Activated CD8-positive, alpha-beta T cell treated with anti-CD3 and anti-CD28 coated beads for 36 hours (primary cell): ENCODE results near the gene GAP43. TPM values are rescaled to one million over a fixed set of nuclear protein-coding genes. Genes with fewer than 3 reads are reported as not detected.

ENCODE experiments used
- ATAC-seq: fragments of 200-7000 bp; cut with Tn5 transposase; one replicate; pipeline ENCODE4 v1.10.0; 2021; ENCODE audit warnings: mild to moderate bottlenecking, moderate library complexity
- CTCF ChIA-PET: fragments of 350-600 bp; sonication (Branson Sonifier 250); formaldehyde crosslinking; loops from one replicate; lab custom pipeline; 2021; ENCODE audit warnings: antibody characterized with exemption; lab: Charles Lee
- POLR2A ChIA-PET: fragments of 350-600 bp; sonication (Branson Sonifier 250); formaldehyde crosslinking; loops from one replicate; lab custom pipeline; 2021; ENCODE audit warnings: antibody characterized with exemption; lab: Charles Lee
- DNase-seq: peaks from one replicate; pipeline ENCODE4 v3.0.0-alpha.2; 2020
- H3K27ac Mint-ChIP-seq: one replicate; pipeline ENCODE4 v1.8.0; 2021; ENCODE audit warnings: mild to moderate bottlenecking, mixed read lengths
- H3K27me3 Mint-ChIP-seq: one replicate; pipeline ENCODE4 v1.8.0; 2021; ENCODE audit warnings: mixed read lengths
- H3K36me3 Mint-ChIP-seq: one replicate; pipeline ENCODE4 v1.8.0; 2021; ENCODE audit warnings: low read depth, mixed read lengths
- H3K4me1 Mint-ChIP-seq: one replicate; pipeline ENCODE4 v1.8.0; 2021; ENCODE audit warnings: low read depth, mixed read lengths
- H3K4me3 Mint-ChIP-seq: one replicate; pipeline ENCODE4 v1.8.0; 2021; ENCODE audit warnings: mild to moderate bottlenecking, moderate library complexity, mixed read lengths
- H3K9me3 Mint-ChIP-seq: one replicate; pipeline ENCODE4 v1.8.0; 2021; ENCODE audit warnings: mixed read lengths
- intact Hi-C: fragments of 100-400 bp; cut with micrococcal nuclease; formaldehyde crosslinking; loops from one replicate; pipeline ENCODE4 v1.10.0; 2022
- total RNA-seq, 2 experiments: library from RNA; stranded (reverse); gene quantifications; one replicate each; pipeline ENCODE4 v1.2.3, GENCODE V29; 2021
- TF ChIP-seq, protein P1 (sequence below): fragments of 200-600 bp; IDR thresholded peaks from one replicate; pipeline ENCODE4 v1.8.0; 2022; ENCODE audit warnings: antibody characterized with exemption, mild to moderate bottlenecking

GAP43 gene
- total RNA-seq, 2 experiments from 2014 or later: not detected

DNA sequence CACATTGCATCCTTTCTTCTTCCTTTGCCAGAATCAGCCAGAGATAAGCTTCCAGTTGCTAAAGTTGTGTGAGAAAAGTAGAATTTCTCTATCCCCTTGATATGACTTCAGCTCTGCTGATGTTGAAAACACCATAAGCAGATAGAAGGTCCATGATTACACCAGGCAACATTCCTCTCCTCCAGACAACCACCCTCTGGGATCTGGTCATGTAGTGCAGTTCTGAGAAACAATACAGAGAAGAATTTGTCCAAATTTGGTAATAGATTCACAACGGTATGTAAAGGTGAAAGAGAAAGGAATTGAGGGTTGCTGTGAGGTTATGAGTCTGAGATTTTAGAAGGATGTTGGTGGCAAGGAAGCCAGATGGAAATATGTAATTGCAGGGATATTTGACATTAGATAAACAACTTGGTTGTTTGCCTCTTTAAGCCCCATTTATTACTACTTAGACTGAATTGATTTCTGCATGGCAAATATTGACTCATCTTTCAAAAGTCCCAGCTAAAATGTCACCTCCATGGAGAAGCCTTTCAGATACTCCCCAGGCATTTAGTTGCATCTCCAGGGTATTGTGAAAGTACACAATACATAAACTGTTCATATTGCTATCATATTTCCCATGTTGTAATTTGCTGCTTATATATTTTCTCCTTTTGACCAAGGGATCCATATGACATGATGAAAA lies 134.9 kb downstream of the GAP43 start:
- intact Hi-C loops: no loop called here
- Mint-ChIP-seq H3K4me3 (no peak overlapping the region), H3K9me3 (no peaks in the 10 kb centered on the region), H3K27ac (no peak overlapping the region), H3K27me3 (peaks cover 12% of the 10 kb centered on the region), H3K36me3 (no peaks in the 10 kb centered on the region), H3K4me1 (no peaks in the 10 kb centered on the region)
- TF ChIP-seq, protein P1, sequence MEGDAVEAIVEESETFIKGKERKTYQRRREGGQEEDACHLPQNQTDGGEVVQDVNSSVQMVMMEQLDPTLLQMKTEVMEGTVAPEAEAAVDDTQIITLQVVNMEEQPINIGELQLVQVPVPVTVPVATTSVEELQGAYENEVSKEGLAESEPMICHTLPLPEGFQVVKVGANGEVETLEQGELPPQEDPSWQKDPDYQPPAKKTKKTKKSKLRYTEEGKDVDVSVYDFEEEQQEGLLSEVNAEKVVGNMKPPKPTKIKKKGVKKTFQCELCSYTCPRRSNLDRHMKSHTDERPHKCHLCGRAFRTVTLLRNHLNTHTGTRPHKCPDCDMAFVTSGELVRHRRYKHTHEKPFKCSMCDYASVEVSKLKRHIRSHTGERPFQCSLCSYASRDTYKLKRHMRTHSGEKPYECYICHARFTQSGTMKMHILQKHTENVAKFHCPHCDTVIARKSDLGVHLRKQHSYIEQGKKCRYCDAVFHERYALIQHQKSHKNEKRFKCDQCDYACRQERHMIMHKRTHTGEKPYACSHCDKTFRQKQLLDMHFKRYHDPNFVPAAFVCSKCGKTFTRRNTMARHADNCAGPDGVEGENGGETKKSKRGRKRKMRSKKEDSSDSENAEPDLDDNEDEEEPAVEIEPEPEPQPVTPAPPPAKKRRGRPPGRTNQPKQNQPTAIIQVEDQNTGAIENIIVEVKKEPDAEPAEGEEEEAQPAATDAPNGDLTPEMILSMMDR: no peak
- ATAC-seq (no peak), DNase-seq (no peak)
- ChIA-PET POLR2A (no interaction called here), CTCF (no interaction called here)

DNA sequence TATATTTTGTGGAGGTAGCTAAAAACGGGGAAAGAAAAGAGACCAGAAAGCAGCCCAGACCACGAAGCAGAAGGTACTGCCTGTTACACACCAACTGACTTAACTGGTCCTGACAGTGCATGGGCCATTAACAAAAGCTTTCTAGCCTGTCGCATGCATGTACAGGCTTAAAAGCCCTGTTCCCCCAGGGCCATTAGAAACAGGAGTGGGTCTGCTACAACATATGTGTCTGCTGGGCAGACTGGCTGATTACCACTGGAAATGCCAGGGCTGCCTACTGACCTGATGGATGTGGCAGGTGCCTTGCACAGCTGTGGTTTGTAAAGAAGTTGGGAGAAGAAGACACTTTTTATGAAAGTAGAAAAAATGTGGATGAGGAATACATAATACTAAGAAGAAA lies 137.4 kb downstream of the GAP43 start:
- H3K27ac Mint-ChIP-seq: no peak overlapping the region
- ATAC-seq: no peak
- no peak for DNase-seq
- H3K9me3 Mint-ChIP-seq: no peaks in the 10 kb centered on the region
- peaks cover 9% of the 10 kb centered on the region for H3K27me3 Mint-ChIP-seq
- ChIA-PET CTCF (no interaction called here), POLR2A (interaction anchor here (0.6 kb wide), 1 partner anchor 44 kb away, joined by 3 read pairs; no protein-coding TSS in a partner anchor)
- TF ChIP-seq, protein P1: no peak
- H3K4me1 Mint-ChIP-seq: no peaks in the 10 kb centered on the region
- H3K36me3 Mint-ChIP-seq: no peaks in the 10 kb centered on the region
- no peak overlapping the region for H3K4me3 Mint-ChIP-seq
- intact Hi-C loops: no loop called here

DNA sequence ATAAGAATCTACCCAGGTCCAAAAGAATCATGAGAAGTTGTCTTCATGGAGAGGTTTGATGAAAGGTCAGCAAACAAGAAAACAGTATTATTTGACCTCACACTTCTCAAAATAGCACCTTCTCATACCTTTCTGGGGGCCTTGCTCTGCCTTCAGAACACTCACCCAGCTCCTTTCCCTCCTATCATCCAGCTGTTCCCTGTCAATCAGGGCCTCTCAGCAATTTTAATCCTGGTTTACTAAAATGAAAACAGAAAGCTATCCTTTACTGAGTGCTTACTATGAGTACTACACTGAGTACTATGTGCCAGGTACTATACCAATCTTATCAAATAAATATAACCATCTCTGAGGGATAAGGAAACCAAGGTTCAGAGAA lies 138.6 kb downstream of the GAP43 start:
- Mint-ChIP-seq H3K4me3 (no peak overlapping the region), H3K9me3 (no peaks in the 10 kb centered on the region), H3K36me3 (no peaks in the 10 kb centered on the region), H3K27me3 (peaks cover 9% of the 10 kb centered on the region), H3K4me1 (no peaks in the 10 kb centered on the region), H3K27ac (no peak overlapping the region)
- ChIA-PET CTCF (interaction anchor here (1.1 to 1.7 kb wide), 2 partner anchors 23 to 56 kb away, joined by 4 to 5 read pairs; no protein-coding TSS in a partner anchor), POLR2A (no interaction called here)
- ATAC-seq: no peak
- TF ChIP-seq, protein P1: no peak
- DNase-seq: no peak
- intact Hi-C loops: no loop called here

DNA sequence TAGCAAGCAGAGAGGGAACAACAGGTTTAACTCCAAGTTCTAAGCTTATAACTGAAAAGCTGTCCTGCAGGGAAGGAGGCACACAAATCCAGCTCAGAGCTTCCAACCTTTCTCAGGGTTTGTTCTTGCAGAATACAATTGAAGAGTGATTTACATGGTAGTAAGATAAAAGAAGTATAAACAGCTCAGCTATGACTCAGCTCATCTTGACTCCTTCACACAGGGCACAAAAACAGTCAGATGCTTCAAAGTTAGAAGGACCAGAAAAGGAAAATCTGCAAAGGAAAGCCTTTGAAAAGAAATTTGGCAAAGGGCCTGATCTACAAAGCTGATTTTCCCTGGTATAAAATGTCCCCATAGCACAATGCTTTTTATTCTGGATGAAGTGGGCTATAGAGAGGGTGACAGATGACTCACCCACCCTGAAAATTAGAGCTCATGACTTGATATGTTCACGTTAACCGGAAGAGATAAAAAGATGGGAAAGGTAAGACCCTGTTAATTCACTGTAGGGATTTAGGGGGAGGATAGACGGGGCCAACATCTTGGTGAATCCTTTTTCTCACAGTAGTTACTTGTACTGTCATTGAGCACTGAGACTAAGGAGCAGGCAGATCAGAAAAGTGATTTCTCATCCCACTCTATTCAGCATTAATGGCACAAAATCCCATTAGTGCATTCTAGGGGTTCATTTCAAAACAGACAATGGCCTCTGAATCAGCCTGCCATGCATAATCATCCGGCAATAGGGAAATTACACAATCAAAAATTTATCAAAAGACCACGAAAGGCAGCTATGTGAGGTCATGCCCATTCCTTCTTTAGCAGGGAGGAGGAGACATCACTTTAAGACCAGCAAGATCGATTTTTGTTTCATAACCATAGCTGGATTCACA lies 143.5 kb downstream of the GAP43 start:
- no peak for DNase-seq
- Mint-ChIP-seq H3K36me3 (no peaks in the 10 kb centered on the region), H3K27me3 (peaks cover 4% of the 10 kb centered on the region), H3K9me3 (no peaks in the 10 kb centered on the region), H3K4me1 (no peaks in the 10 kb centered on the region), H3K27ac (no peak overlapping the region), H3K4me3 (no peak overlapping the region)
- intact Hi-C loops: no loop called here
- TF ChIP-seq, protein P1: no peak
- no peak for ATAC-seq
- CTCF ChIA-PET: interaction anchor here (0.6 kb wide), 1 partner anchor 124 kb away, joined by 3 read pairs; no protein-coding TSS in a partner anchor
- POLR2A ChIA-PET: interaction anchor here (1.1 kb wide), 1 partner anchor 8 kb away, joined by 3 read pairs; no protein-coding TSS in a partner anchor
